Left hindlimb (tissue), 1 donor: ENCODE data around the gene RP9.

Experiments
- DNase-seq: peaks from one replicate; pipeline ENCODE4 v3.0.0-alpha.2; 2018

The RP9 gene, protein sequence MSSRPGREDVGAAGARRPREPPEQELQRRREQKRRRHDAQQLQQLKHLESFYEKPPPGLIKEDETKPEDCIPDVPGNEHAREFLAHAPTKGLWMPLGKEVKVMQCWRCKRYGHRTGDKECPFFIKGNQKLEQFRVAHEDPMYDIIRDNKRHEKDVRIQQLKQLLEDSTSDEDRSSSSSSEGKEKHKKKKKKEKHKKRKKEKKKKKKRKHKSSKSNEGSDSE

GRCh38 chr7:33109005-33109757, at the start of gene RP9:
TSS of gene RP9 (minus strand) at chr7:33109404. CDS start at chr7:33109372, 32 bp downstream.
- peak; percentile 85 for DNase-seq

GRCh38 chr7:33157781-33158180, 48.6 kb upstream of the RP9 start:
- DNase-seq: no peak

GRCh38 chr7:33157311-33157710, 48.1 kb upstream of the RP9 start:
- DNase-seq: no peak

DNA sequence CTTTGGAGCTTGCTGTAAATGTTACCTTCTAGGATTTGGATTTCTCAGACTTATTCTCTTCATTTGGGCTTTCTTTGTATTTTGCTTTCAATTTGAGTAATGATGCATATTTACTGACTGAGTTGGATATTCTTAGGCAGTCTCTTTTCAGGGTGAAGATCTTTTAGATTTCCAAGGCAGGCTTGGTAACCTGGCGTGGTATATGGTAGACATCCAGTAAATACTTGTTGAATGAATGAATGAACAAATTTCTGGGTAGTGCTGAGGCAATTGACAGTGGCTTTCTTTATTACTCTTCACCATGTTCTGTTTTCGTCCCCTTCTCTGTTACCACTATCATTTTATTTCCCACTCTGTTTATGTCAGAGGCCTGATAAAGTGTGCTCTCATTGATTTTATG, 47.2 kb upstream of the RP9 start:
- DNase-seq: no peak

- no peak for DNase-seq
Observed at GRCh38 chr7:33155811-33156210, 46.6 kb upstream of the RP9 start.

- no peak for DNase-seq
Observed at GRCh38 chr7:33152087-33152486, 42.9 kb upstream of the RP9 start.

- DNase-seq: no peak
Observed at GRCh38 chr7:33145156-33145555, 36.0 kb upstream of the RP9 start.

GRCh38 chr7:33143996-33144718, 35.0 kb upstream of the RP9 start:
- DNase-seq: no peak

DNA sequence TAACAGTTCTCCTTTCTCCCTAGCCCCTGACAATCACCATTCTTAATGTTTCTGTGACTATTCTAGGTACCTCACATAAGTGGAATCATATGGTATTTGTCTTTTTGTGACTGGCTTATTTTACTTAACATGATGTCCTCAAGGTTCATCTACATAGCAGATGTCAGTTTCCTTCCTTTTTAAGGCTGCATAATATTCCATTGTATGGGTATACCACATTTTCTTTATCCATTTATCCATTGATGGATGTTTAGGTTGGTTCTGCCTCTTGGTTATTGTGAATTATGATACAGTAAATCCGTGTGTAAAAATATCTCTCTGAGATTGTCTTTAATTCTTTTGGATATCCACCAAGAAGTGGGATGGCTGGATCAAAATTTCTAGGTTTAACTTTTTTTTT, 33.4 kb upstream of the RP9 start:
- no peak for DNase-seq

DNA sequence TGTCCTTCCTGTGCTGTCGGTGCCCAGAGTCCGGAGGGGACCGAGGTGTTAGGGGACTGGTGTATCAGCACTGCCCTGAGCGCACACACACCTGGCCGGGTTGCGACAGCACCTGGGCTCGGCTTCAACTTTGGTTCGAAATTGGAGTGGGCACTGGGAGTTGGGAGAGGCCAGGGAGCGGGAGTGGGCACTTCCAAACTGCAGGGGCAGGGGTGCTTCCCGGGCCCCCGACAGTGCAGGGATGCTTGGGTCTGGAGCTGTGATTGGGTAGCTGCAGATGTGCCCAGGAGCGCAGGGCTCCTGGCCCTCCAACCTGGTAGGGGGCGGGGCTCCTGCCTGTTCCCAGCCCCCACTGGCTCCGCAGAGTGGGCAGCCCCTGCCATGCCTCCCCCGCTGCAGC, 27.9 kb upstream of the RP9 start:
- no peak for DNase-seq

- DNase-seq: no peak
Observed at GRCh38 chr7:33130184-33130583, 21.0 kb upstream of the RP9 start.

DNA sequence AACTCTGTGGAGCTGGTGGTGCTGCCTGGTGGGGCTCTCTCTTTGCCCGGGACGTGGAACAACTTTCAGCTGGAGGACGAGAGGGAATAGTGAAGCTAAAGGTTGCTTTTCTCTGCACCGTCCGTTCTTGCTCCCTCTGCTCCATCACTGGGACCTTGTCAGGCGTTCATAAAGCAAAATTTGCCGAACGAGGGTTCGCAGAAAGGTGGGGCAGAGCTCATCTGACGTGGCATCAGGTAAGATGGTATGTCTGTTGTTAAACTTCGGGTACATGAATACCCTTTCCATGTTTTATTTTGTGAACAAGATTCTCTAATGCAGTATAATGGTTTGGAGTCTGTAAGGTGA, 20.6 kb upstream of the RP9 start:
- DNase-seq: no peak

- DNase-seq: peak; percentile 96
Observed at GRCh38 chr7:33128990-33129805, 20.0 kb upstream of the RP9 start, which contains the start of gene BBS9. TSS of gene BBS9 (plus strand) at chr7:33129564. CDS start at chr7:33146253, 16,689 bp downstream.

GRCh38 chr7:33128631-33128989, 19.4 kb upstream of the RP9 start:
- no peak for DNase-seq

DNA sequence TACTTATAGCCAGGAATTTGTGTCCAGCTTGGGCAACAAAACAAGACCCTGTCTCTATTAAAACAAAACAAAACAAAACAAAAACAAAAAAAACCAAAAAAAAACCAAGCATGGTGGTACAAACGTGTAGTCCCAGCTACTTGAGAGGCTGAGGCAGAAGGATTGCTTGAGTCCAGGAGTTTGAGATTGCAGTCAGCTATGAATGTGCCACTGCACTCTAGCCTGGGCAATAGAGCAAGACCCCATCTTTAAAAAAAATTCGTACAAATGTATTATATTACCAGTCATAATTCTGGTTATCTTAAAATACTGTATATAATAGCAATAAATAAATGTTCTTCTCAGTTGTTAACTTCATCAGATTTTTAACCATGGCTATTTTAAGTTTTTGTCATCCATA, 17.9 kb upstream of the RP9 start:
- no peak for DNase-seq

DNA sequence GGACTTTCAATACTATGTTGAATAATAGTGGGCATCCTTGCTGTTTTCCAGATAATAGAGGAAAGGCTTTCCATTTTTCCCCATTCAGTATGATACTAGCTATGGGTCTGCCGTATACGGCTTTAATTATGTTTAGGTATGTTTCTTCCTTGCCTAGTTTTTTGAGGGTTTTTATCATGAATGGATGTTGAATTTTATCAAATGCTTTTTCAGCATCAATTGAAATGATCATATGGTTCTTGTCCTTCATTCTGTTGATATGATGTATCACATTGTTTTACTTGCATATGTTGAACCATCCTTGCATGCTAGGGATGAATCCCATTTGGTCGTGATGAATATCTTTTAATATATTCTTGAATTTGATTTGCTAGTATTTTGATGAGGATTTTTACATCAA, 9.2 kb upstream of the RP9 start:
- no peak for DNase-seq

DNA sequence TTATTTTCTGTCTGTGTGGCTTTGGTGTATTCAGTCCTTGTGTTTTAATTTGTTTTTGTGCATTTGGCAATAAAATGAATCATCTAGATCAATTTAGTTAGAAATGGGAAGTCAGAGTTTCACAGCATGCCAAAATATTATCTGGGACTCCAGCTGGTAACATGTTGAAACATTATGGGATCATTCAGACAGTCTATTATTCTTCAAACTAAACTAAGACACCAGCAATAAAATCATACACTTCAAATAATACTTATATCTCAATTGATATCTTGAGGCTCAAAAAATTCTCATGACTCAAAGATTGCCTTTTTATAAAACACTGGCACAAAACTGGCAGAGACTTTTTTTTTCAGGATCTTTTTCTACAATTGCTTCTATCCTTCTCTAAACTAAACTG, 5.8 kb upstream of the RP9 start:
- no peak for DNase-seq

DNA sequence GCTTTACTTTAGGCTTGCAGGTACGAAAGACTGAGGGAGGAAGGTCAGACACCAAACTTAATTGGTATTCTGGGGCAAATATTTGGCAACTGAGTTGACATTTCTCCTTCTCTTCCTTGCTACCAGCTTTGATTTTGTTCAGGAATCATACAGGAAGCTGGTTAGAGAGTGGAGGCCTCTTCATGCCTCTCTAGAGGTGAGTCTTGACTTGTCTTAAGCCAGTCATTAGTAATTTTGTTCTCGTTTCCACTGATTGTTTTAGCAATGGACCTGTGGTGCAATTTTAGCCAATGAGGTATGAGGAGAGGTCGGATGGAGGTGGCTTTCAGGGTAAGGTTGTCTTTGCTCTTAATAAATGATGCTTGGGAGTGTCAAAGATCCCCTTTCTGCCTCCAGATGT, 2.4 kb upstream of the RP9 start:
- no peak for DNase-seq

- no peak for DNase-seq
Observed at GRCh38 chr7:33109758-33110238, 594 bp upstream of the RP9 start.

DNA sequence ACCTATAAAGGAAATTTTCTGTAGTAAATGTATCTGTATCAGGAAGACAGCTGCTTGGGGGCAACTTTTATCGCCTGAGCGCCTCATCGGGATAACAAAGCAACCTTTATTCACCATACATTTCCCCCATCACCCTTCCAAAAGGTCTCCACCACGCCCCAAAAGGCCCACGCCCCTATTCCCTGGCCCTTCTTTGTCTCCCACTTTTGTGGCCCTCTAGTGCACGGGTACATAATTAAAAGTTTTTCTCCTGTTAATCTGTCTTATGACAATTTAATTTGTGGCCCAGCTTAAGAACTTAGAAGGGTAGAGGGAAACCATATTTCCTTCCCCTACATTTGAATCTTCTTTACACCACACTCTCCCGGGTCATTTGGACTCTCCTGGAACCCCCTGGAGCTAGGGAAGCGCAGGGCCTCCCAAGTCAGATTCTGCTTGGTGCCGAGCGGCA, 625 bp downstream of the RP9 start:
- DNase-seq: no peak

GRCh38 chr7:33107136-33108066, 1.8 kb downstream of the RP9 start:
- DNase-seq: no peak

DNA sequence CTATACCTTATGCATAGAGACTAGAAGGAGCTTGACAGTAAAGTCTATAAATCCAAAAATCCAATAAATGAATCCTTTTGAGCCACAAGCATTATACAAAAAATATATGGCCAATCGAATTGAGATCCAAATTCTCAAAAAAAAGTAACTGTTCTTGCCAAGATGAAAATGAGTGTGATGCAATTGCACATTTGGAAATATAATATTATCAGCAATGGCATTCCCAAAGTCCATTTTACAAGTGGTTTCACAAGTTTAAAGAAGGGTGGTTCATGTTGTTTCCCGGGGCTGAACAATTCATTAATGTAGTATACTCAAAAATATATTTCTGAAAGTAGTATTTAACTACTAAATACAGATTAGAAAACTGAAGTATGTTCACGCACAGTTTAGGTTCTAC, 7.3 kb downstream of the RP9 start:
- DNase-seq: no peak
